GM18907 (cell line): Measurements from ENCODE around the gene SELPLG.
"Not testable (repeated sequence)": the region's sequence is repeated elsewhere in the genome, so short reads cannot be mapped to it uniquely, and the experiment has no call there.

ENCODE experiments used
- ATAC-seq: cut with Tn5 transposase; IDR thresholded peaks from one replicate; pipeline ENCODE4 v1.9.1; 2021; ENCODE audit warnings: mild to moderate bottlenecking, moderate library complexity; ENCODE audit not compliant: unreplicated experiment

The SELPLG gene

GRCh38 chr12:108575199-108575912 lies 58.3 kb downstream of the SELPLG start:
- no peak for ATAC-seq

GRCh38 chr12:108574276-108574675 lies 59.4 kb downstream of the SELPLG start:
- not testable (repeated sequence) for ATAC-seq

- ATAC-seq: no peak
Observed at GRCh38 chr12:108573317-108573716, 60.4 kb downstream of the SELPLG start.

- ATAC-seq: no peak
Observed at GRCh38 chr12:108572166-108572790, 61.4 kb downstream of the SELPLG start.
